ENCODE results near the gene RBM23. TPM values are rescaled to one million over a fixed set of nuclear protein-coding genes. Genes with fewer than 3 reads are reported as not detected.

RBM23 gene
- 37.6 and 47.2 TPM in 2 replicates for total RNA-seq

DNA sequence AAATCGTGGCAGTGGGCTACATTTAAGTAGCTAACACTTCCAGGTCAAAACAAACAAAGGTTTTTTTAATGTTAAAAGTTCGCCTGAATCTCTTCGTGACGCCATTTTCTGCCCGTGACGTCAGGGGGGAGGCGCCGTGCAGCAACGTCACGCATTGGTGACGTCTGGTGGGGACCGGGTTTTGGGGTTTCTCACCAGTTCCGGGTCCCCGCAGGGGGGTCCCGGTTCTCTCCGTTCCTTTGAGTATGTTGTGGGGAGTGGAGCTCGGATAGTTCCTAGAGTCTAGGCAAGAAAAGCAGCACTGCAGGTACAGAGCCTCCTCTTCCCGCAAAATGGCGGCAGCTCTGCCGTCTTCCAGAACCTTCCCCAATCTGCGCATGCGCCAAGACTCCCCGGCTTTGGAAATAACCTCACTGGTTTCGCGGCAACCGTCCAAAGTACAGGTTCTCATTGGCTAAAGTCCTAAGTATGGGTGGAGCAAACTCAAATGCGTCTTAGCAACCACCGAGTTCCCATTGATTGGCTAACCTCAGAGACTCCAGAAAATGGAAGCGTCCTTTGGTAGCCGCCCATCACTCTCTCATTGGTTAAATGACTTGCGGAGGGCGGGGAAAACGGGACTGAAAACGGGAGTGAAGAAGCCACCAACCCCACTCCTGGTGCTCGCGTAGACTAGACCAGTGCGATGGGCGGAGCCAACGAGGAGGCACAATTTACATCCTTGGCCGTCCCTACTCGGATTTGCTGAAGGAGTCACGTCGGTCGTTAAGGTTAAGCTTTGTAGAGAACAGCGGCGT is at the start of gene RBM23:
TSS of gene RBM23 (minus strand) at position 346 of the 797 bp plus-strand sequence.

DNA sequence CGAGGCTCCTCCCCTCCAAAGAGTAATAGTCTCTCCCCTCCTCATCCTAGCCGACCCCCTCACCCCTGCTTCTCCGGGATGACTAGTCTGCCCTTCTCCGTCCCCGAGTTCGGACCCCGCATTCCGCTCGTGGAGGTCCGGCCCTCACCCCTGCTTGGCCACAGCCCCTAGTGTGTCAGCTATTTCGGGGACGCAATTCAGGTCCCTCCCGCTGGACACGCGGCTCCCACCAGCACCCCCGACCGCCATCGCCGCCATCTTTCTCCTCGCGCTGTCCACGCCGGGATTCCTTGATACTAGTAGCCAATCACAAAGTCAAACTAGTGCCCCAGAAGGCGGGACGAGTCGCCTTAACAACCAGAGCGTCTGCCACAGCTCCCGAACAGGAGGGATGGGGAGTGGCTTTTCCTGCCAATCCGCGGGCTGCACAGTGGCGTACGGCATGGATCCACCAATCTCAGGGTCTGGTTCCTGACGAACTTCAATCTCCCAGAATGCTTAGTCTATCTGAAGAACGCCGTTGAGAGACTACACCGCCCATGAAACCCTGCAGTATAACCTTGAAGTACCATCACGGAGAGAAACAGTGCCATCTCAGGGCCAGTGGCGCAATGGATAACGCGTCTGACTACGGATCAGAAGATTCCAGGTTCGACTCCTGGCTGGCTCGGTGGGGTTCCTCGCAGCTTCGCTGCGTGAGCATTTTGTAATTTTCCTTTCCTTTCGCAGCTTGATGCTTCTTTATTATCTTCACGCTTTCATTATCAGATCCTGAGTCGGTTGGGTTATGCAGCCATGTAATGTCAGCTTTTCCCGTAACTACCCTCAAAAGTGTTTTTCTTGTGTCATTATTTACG is 10.4 kb upstream of the RBM23 start, which contains the start of gene PRMT5:
TSS of gene PRMT5 (minus strand) at position 273 of the 857 bp plus-strand sequence. CDS start at position 258, 15 bp downstream.

DNA sequence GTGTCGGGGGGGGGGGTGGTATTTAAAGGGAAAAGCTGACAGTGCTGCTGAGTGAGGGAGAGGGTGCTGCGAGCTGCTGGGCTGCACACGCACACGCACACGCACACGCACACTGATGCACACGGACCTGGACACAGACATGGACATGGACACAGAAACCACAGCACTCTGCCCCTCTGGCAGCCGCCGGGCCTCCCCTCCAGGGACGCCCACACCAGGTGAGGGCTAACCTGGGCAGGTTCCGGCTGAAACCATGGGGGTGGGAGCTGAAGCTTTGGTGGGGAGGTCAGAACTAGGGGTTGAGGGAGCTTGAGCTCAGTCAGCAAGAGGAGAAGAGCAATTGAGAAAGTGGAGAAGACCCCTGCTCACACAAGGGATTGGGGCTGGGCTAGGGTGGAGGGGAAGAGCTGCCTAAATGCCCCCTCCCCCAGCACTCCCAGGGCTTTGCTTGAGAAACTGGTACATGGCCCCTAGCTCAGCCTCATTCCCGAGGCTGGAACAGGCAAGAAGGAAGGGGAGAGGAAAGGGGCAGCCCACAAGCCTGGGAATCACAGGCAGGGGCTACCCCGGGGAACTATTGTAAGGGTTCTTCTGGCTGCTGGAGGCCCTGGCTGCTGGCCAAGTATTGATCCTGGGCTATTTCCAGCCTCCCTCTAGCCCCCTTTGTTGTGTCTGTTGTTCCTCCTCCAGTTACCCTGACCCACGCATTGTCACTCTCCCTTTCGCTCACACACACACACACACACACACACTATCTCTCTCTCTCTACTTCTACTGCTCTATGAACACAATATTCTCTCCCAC is 35.6 kb downstream of the RBM23 start, which contains the start of gene REM2:
TSS of gene REM2 (plus strand) at position 50 of the 804 bp plus-strand sequence. CDS start at position 116, 66 bp downstream.

DNA sequence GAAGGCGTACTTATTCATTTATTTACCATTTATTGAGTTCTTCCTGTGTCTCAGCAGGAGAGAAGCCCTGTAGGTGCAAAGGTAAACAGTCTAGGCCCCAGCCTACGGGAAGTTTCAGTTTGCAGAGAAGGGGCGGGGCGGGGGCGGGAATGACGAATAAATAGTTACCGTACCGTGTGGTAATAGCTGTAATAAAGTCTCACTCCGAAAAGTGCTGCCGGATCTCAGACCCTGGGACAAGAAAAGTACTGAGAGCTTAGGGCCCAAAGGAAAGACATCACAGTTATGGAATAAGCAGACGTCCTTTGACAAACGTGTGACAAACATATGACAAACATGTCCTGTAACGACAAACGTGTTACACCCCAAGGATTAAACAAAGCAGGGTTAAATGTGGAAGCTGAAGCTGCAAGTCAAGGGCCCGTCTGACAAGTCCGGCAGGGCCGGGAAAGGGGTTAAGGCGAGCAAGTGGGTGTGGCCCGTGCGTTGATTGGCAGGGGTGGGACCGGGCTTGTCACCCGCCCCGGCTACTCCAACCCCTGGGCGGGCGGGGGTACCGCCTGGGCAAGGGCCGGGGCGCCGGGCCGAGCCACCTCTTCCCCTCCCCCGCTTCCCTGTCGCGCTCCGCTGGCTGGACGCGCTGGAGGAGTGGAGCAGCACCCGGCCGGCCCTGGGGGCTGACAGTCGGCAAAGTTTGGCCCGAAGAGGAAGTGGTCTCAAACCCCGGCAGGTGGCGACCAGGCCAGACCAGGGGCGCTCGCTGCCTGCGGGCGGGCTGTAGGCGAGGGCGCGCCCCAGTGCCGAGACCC is 47.5 kb downstream of the RBM23 start, which contains the start of gene LRP10:
TSS of gene LRP10 (plus strand) at position 517 of the 809 bp plus-strand sequence. CDS start 564 bp downstream, outside the sequence.

Other genes with a start within 250 kb of the RBM23 start
- gene OXA1L, start 152.5 kb downstream of the RBM23 start, total RNA-seq, result 80.7 and 125 TPM in 2 replicates
- 0.78 and 5.2 TPM in 2 replicates for gene SLC7A7, start 103.7 kb downstream of the RBM23 start, total RNA-seq
- 135 and 193 TPM in 2 replicates for gene MRPL52, start 89.3 kb downstream of the RBM23 start, total RNA-seq
- gene MMP14, start 82.6 kb downstream of the RBM23 start, total RNA-seq, result 365 and 745 TPM in 2 replicates
- 83.4 and 117 TPM in 2 replicates for gene LRP10, start 47.4 kb downstream of the RBM23 start, total RNA-seq
- 0.04 and 0.39 TPM in 2 replicates for gene REM2, start 35.9 kb downstream of the RBM23 start, total RNA-seq
- 88.4 and 111 TPM in 2 replicates for gene PRMT5, start 10.2 kb upstream of the RBM23 start, total RNA-seq
- gene HAUS4, start 37.9 kb upstream of the RBM23 start, total RNA-seq, result 93.3 and 103 TPM in 2 replicates
- 144 and 157 TPM in 2 replicates for gene AJUBA, start 63.4 kb upstream of the RBM23 start, total RNA-seq
- 16.7 and 18.8 TPM in 2 replicates for gene C14orf93, start 91.0 kb upstream of the RBM23 start, total RNA-seq
- 250 and 359 TPM in 2 replicates for gene PSMB5, start 115.8 kb upstream of the RBM23 start, total RNA-seq
- gene PSMB11, start 123.1 kb upstream of the RBM23 start, total RNA-seq, result not detected in 2 replicates
- gene CDH24, start 138.4 kb upstream of the RBM23 start, total RNA-seq, result 6.0 and 8.8 TPM in 2 replicates
- 57.8 and 63.2 TPM in 2 replicates for gene ACIN1, start 176.0 kb upstream of the RBM23 start, total RNA-seq
- gene C14orf119, start 176.4 kb upstream of the RBM23 start, total RNA-seq, result 53.8 and 57.8 TPM in 2 replicates
- gene CIROP, start 185.8 kb upstream of the RBM23 start, total RNA-seq, result not detected in 2 replicates
- gene CEBPE, start 200.1 kb upstream of the RBM23 start, total RNA-seq, result not detected in 2 replicates

Data from hair follicular keratinocyte (primary cell).